Osteocyte (in vitro differentiated cells): ENCODE measurements around the gene NRP2. TPM values are rescaled to one million over a fixed set of nuclear protein-coding genes. Genes with fewer than 3 reads are reported as not detected.

ENCODE experiments used
- DNase-seq: peaks from one replicate; pipeline ENCODE4 v3.0.0; 2021; ENCODE audit warnings: mixed read lengths; ENCODE audit not compliant: unreplicated experiment; ENCODE audit errors: extremely low spot score
- H3K27ac Mint-ChIP-seq: one replicate; pipeline ENCODE4 v1.8.0; 2021; ENCODE audit warnings: mild to moderate bottlenecking, mixed read lengths; ENCODE audit not compliant: unreplicated experiment
- H3K27me3 Mint-ChIP-seq: one replicate; pipeline ENCODE4 v1.8.0; 2021; ENCODE audit warnings: mixed read lengths; ENCODE audit not compliant: unreplicated experiment
- H3K36me3 Mint-ChIP-seq: one replicate; pipeline ENCODE4 v1.8.0; 2021; ENCODE audit warnings: mixed read lengths; ENCODE audit not compliant: unreplicated experiment
- H3K4me1 Mint-ChIP-seq: one replicate; pipeline ENCODE4 v1.8.0; 2021; ENCODE audit warnings: mixed read lengths; ENCODE audit not compliant: unreplicated experiment
- H3K4me3 Mint-ChIP-seq: one replicate; pipeline ENCODE4 v1.8.0; 2021; ENCODE audit warnings: mild to moderate bottlenecking, moderate library complexity, mixed read lengths; ENCODE audit not compliant: unreplicated experiment
- H3K9me3 Mint-ChIP-seq: one replicate; pipeline ENCODE4 v1.8.0; 2021; ENCODE audit warnings: mixed read lengths; ENCODE audit not compliant: unreplicated experiment
- CTCF ChIP-seq: fragments of 200-600 bp; sonication (generic); IDR thresholded peaks from 2 replicates; pipeline ENCODE4 v1.5.0; 2021; ENCODE audit warnings: antibody characterized with exemption, mild to moderate bottlenecking, moderate library complexity
- total RNA-seq: library from RNA; stranded (reverse); gene quantifications from 2 replicates; pipeline ENCODE4 v1.2.1, GENCODE V29; 2021

Gene NRP2
- total RNA-seq, 1 donor from 2014 or later: 52.4 TPM

GRCh38 chr2:205702576-205702975, 20.3 kb downstream of the NRP2 start:
- DNase-seq: no peak
- Mint-ChIP-seq H3K4me1 (peaks cover 93% of the 10 kb centered on the region), H3K27me3 (no peaks in the 10 kb centered on the region), H3K9me3 (no peaks in the 10 kb centered on the region), H3K36me3 (peaks cover 14% of the 10 kb centered on the region), H3K4me3 (no peak overlapping the region), H3K27ac (no peak overlapping the region)
- no peak for TF ChIP-seq CTCF

- no peak for DNase-seq
- Mint-ChIP-seq H3K9me3 (no peaks in the 10 kb centered on the region), H3K4me3 (no peak overlapping the region), H3K27me3 (no peaks in the 10 kb centered on the region), H3K36me3 (peaks cover 7% of the 10 kb centered on the region), H3K27ac (no peak overlapping the region), H3K4me1 (peaks cover 92% of the 10 kb centered on the region)
- TF ChIP-seq CTCF: no peak
Measured at GRCh38 chr2:205703471-205704126, 21.3 kb downstream of the NRP2 start.

GRCh38 chr2:205704127-205704741, 21.9 kb downstream of the NRP2 start:
- no peaks in the 10 kb centered on the region for H3K9me3 Mint-ChIP-seq

GRCh38 chr2:205705511-205706349, 23.4 kb downstream of the NRP2 start:
- no peak for TF ChIP-seq CTCF
- no peak for DNase-seq
- Mint-ChIP-seq H3K36me3 (peaks cover 5% of the 10 kb centered on the region), H3K27ac (peak overlapping the region; percentile 95), H3K27me3 (no peaks in the 10 kb centered on the region), H3K4me1 (peaks cover 72% of the 10 kb centered on the region), H3K9me3 (no peaks in the 10 kb centered on the region), H3K4me3 (no peak overlapping the region)

More at GRCh38 chr2:205704127-205704741, 21.9 kb downstream of the NRP2 start:
- peak overlapping the region; percentile 71 for H3K27ac Mint-ChIP-seq
- H3K27me3 Mint-ChIP-seq: no peaks in the 10 kb centered on the region
- H3K36me3 Mint-ChIP-seq: peaks cover 6% of the 10 kb centered on the region
- H3K4me1 Mint-ChIP-seq: peaks cover 87% of the 10 kb centered on the region
- TF ChIP-seq CTCF: no peak
- H3K4me3 Mint-ChIP-seq: no peak overlapping the region
- no peak for DNase-seq
